ENCODE data around the gene ATP7B. TPM values are rescaled to one million over a fixed set of nuclear protein-coding genes. Genes with fewer than 3 reads are reported as not detected.

Gene ATP7B
- total RNA-seq, 6 donors from 2014 or later: 3.5 to 27.2 (median 5.9) TPM

GRCh38 chr13:51919531-51919930, 91.7 kb downstream of the ATP7B start:
- H3K27me3 ChIP-seq: no peaks in the 10 kb centered on the region
- TF ChIP-seq EP300 (IDR thresholded peaks at IDR 0.05): no peak
- TF ChIP-seq CTCF (IDR thresholded peaks at IDR 0.05): no peak
- TF ChIP-seq POLR2AphosphoS5 (IDR thresholded peaks at IDR 0.05): no peak
- no peak for TF ChIP-seq POLR2A (IDR thresholded peaks at IDR 0.05)
- DNase-seq: no peak
- H3K4me1 ChIP-seq: no peaks in the 10 kb centered on the region
- no peak overlapping the region for H3K4me3 ChIP-seq
- WGBS, 2 donors: 72 to 90% methylated on average over 9 of the region's 9 CpGs
- no peaks in the 10 kb centered on the region for H3K36me3 ChIP-seq
- no peaks in the 10 kb centered on the region for H3K9me3 ChIP-seq
- no peak overlapping the region for H3K27ac ChIP-seq
- ATAC-seq (ENCODE audit: low FRiP score in 2 of 2): no peak

- TF ChIP-seq POLR2A (IDR thresholded peaks at IDR 0.05) (no peak), POLR2AphosphoS5 (IDR thresholded peaks at IDR 0.05) (no peak), EP300 (IDR thresholded peaks at IDR 0.05) (no peak), CTCF (IDR thresholded peaks at IDR 0.05) (no peak)
- DNase-seq (no peak), ATAC-seq (ENCODE audit: low FRiP score in 2 of 2) (no peak)
- no peak overlapping the region for H3K4me3 ChIP-seq
- no peak overlapping the region for H3K27ac ChIP-seq
- no peaks in the 10 kb centered on the region for H3K4me1 ChIP-seq
- 99 to 100% methylated on average over 8 of the region's 8 CpGs for WGBS, 2 donors
- H3K9me3 ChIP-seq: no peaks in the 10 kb centered on the region
- no peaks in the 10 kb centered on the region for H3K27me3 ChIP-seq
- H3K36me3 ChIP-seq: no peaks in the 10 kb centered on the region
These were observed 94.3 kb downstream of the ATP7B start for GRCh38 chr13:51916962-51917361.

- H3K4me1 ChIP-seq: no peaks in the 10 kb centered on the region
- DNase-seq: no peak
- no peak for TF ChIP-seq CTCF (IDR thresholded peaks at IDR 0.05)
- TF ChIP-seq POLR2AphosphoS5 (IDR thresholded peaks at IDR 0.05): no peak
- no peak for TF ChIP-seq EP300 (IDR thresholded peaks at IDR 0.05)
- no peak for TF ChIP-seq POLR2A (IDR thresholded peaks at IDR 0.05)
- no peaks in the 10 kb centered on the region for H3K27me3 ChIP-seq
- H3K4me3 ChIP-seq: no peak overlapping the region
- no peaks in the 10 kb centered on the region for H3K9me3 ChIP-seq
- no peak for ATAC-seq (ENCODE audit: low FRiP score in 2 of 2)
- no peaks in the 10 kb centered on the region for H3K36me3 ChIP-seq
- H3K27ac ChIP-seq: no peak overlapping the region
- WGBS, 2 donors: 89 to 90% methylated on average over 7 of the region's 7 CpGs
These were observed 95.0 kb downstream of the ATP7B start for GRCh38 chr13:51916051-51916818.

- no peak overlapping the region for H3K4me3 ChIP-seq
These were observed 97.1 kb downstream of the ATP7B start for GRCh38 chr13:51914137-51914493.

More at GRCh38 chr13:51914137-51914493, 97.1 kb downstream of the ATP7B start:
- Histone ChIP-seq H3K9me3 (no peaks in the 10 kb centered on the region), H3K27ac (no peak overlapping the region), H3K4me1 (no peaks in the 10 kb centered on the region), H3K36me3 (no peaks in the 10 kb centered on the region), H3K27me3 (no peaks in the 10 kb centered on the region)
- WGBS, 2 donors: 82 to 90% methylated on average over 7 of the region's 7 CpGs
- no peak for TF ChIP-seq POLR2A (IDR thresholded peaks at IDR 0.05)
- TF ChIP-seq CTCF (IDR thresholded peaks at IDR 0.05): no peak
- TF ChIP-seq POLR2AphosphoS5 (IDR thresholded peaks at IDR 0.05): no peak
- no peak for TF ChIP-seq EP300 (IDR thresholded peaks at IDR 0.05)
- DNase-seq: no peak
- ATAC-seq (ENCODE audit: low FRiP score in 2 of 2): no peak
